ENCODE measurements around the gene BMP6.

BMP6 gene

DNA sequence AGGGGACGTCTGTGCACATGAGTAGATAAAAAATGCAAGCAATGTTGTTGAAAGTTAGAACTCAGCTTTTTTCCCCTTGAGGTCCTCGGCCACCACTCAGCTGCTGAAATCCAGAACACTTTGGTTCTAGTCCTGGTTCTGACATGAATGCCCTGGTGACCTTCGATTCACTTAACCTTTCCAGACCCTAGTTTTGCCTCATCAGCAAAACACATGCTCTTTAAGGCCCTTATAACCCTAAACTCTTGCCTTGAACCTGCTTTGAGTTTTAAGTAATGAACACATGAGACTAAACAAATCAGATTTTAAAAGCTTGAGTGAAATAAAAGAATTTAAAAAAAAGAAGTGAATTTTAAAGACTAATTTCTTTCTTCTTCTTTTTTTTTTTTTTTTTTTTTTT, 33.4 kb downstream of the BMP6 start:
- DNase-seq (ENCODE audit: low read depth): no peak
- no peak overlapping the region for H3K4me3 ChIP-seq (ENCODE audit: low read depth, low read length)
- no peak for TF ChIP-seq CTCF (conservative IDR thresholded peaks at IDR 0.05; ENCODE audit: low read depth, low read length)

GRCh38 chr6:7761051-7761450, 35.2 kb downstream of the BMP6 start:
- DNase-seq (ENCODE audit: low read depth): peak; percentile 51
- no peak for TF ChIP-seq CTCF (conservative IDR thresholded peaks at IDR 0.05; ENCODE audit: low read depth, low read length)
- no peak overlapping the region for H3K4me3 ChIP-seq (ENCODE audit: low read depth, low read length)

DNA sequence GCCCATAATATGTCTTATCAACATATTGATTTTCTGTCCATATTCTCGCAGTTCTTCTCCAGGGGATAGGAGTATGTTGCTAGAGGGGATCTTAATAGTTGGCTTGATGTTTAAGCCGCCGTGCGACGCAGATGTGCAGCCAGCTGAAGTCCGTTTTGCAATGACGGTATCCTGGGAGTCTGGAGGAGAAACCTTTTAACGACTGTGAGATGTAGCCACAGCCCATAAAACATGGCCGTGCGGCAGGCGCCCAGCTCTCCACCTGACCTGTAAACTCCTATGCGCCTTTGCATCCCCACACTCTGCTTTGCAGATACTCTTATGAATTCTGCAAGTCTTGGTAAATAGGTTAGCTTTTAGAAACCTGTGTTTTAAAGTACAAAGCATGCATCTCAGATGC, 36.9 kb downstream of the BMP6 start:
- no peak for DNase-seq (ENCODE audit: low read depth)
- TF ChIP-seq CTCF (conservative IDR thresholded peaks at IDR 0.05; ENCODE audit: low read depth, low read length): no peak
- no peak overlapping the region for H3K4me3 ChIP-seq (ENCODE audit: low read depth, low read length)

DNA sequence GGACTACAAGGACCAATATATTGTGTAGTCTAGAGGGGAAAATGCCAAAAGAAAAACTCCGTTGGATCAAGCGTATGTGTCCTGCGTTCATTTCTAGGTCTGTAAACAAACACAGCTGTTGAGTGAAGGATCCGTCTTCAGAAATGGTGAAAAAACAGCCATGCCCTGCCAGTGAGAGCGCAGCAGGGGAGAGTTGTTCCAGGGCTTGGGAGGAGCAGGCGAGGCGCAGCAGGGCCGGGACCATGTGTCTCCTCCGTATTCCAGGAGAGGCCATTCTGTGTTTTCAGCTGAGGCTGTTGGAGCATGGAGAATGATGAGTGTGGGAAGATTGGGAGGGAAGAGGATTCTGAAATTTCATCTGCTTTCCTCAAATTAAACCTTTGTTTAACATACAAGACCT, 38.0 kb downstream of the BMP6 start:
- DNase-seq (ENCODE audit: low read depth): no peak
- no peak for TF ChIP-seq CTCF (conservative IDR thresholded peaks at IDR 0.05; ENCODE audit: low read depth, low read length)
- H3K4me3 ChIP-seq (ENCODE audit: low read depth, low read length): no peak overlapping the region

- TF ChIP-seq CTCF (conservative IDR thresholded peaks at IDR 0.05; ENCODE audit: low read depth, low read length): no peak
- DNase-seq (ENCODE audit: low read depth): peak; percentile 17
- H3K4me3 ChIP-seq (ENCODE audit: low read depth, low read length): no peak overlapping the region
These were observed 39.9 kb downstream of the BMP6 start for GRCh38 chr6:7765575-7766325.

DNA sequence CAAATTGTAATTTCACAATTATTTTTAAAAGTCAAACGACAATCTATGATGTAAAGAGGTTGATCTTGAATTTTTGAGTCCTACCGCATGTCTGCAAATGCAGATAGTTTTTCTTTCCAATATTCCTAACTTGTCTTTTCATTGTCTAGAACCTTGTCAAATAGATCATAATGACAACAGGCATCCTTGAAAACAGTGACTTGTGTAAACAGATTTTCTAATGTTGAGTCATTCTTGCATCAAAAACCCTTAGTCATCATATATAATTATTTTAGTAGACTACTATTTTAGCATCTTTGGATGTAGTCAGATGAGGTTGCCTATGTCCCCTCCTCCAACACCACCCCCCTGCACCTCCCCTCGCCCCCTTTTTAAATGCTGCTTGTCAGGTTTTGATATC, 43.8 kb downstream of the BMP6 start:
- H3K4me3 ChIP-seq (ENCODE audit: low read depth, low read length): no peak overlapping the region
- no peak for TF ChIP-seq CTCF (conservative IDR thresholded peaks at IDR 0.05; ENCODE audit: low read depth, low read length)
- peak; percentile 25 for DNase-seq (ENCODE audit: low read depth)

GRCh38 chr6:7770111-7770510, 44.2 kb downstream of the BMP6 start:
- no peak for DNase-seq (ENCODE audit: low read depth)
- no peak overlapping the region for H3K4me3 ChIP-seq (ENCODE audit: low read depth, low read length)
- no peak for TF ChIP-seq CTCF (conservative IDR thresholded peaks at IDR 0.05; ENCODE audit: low read depth, low read length)

All from choroid plexus epithelial cell (primary cell).